Heart left ventricle (tissue), 16 donors: ENCODE measurements around the gene TMOD4. TPM values are rescaled to one million over a fixed set of nuclear protein-coding genes. Genes with fewer than 3 reads are reported as not detected.

Source experiments
- ATAC-seq, 4 donors: fragments of 200-7000 bp; cut with Tn5 transposase; one replicate each; pipeline ENCODE4 v1.9.1; 2020 to 2022; ENCODE audit warnings: moderate library complexity in 4 of 4, mild to moderate bottlenecking in 3 of 4, moderate number of reproducible peaks in 1 of 4
- DNase-seq, 5 donors: peaks; one replicate each; pipeline ENCODE4 v3.0.0-alpha.2; 2020
- H3K27ac ChIP-seq, 12 donors: fragments of 200-600 bp; sonication (generic) in 4 of 12; one replicate each; pipeline versions ENCODE4 v1.5.0 to v1.8.0; 2016 to 2022; ENCODE audit warnings: mild to moderate bottlenecking in 2 of 12
- H3K27me3 ChIP-seq, 9 donors: fragments of 200-600 bp; sonication (generic) in 2 of 9; one replicate each; pipeline versions ENCODE4 v1.5.1 to v1.8.0; 2016 to 2022; ENCODE audit warnings: mild to moderate bottlenecking in 3 of 9
- H3K36me3 ChIP-seq, 9 donors: fragments of 200-600 bp; sonication (generic) in 2 of 9; one replicate each; pipeline versions ENCODE4 v1.5.0 to v1.8.0; 2018 to 2022; ENCODE audit warnings: mild to moderate bottlenecking in 2 of 9
- H3K4me1 ChIP-seq, 12 donors: fragments of 200-600 bp; sonication (generic) in 4 of 12; one replicate each; pipeline versions ENCODE4 v1.5.0 to v1.8.0; 2016 to 2022; ENCODE audit warnings: mild to moderate bottlenecking in 3 of 12
- H3K4me3 ChIP-seq, 12 donors: fragments of 200-600 bp; sonication (generic) in 4 of 12; one replicate each; pipeline versions ENCODE4 v1.5.0 to v1.8.0; 2017 to 2022; ENCODE audit warnings: mild to moderate bottlenecking in 9 of 12, moderate library complexity in 4 of 12
- H3K9me3 ChIP-seq, 12 donors: fragments of 200-600 bp; sonication (generic) in 4 of 12; one replicate each; pipeline versions ENCODE4 v1.5.0 to v1.8.0; 2016 to 2022; ENCODE audit warnings: mild to moderate bottlenecking in 1 of 12
- CTCF ChIP-seq, 12 donors: fragments of 200-600 bp; sonication (generic) in 4 of 12; IDR thresholded peaks; one replicate each; pipeline versions ENCODE4 v1.5.0 to v1.8.0; 2018 to 2022; ENCODE audit warnings: antibody characterized with exemption in 12 of 12, mild to moderate bottlenecking in 5 of 12
- POLR2A ChIP-seq, 2 donors: fragments of 450-650 bp; IDR thresholded peaks; one replicate each; pipeline ENCODE4 v1.6.1; 2017; ENCODE audit warnings: antibody characterized with exemption in 2 of 2, mild to moderate bottlenecking in 2 of 2, moderate library complexity in 2 of 2
- WGBS, 4 donors: extraction: QIAGEN DNeasy Blood & Tissue Kit in 2 of 4; methylation state at CpG; one replicate each; pipeline versions ENCODE4 v1.1.5 to v1.1.7; 2013 to 2018; 5-methylcytosine and 5-hydroxymethylcytosine counted together
- intact Hi-C, 10 donors: fragments of 100-400 bp; cut with DNase I; formaldehyde crosslinking; loops; one replicate each; pipeline versions ENCODE4 v1.11.1 to v1.14.2; 2022
- polyA plus RNA-seq, 2 donors: library from polyadenylated mRNA; stranded (reverse); fragments of 200-250 nt; gene quantifications; one replicate each; pipeline ENCODE4 v1.2.3, GENCODE V29; 2013
- total RNA-seq, 9 donors: library from RNA; depleted of rRNA in 2 of 9; stranded (reverse); fragments of >200 nt in 2 of 9; fragmentation: NEBNext Ultra II Directional in 3 of 9; extraction: Animal tissue kit (Norgen Biotek cat#: 25700) in 3 of 9; gene quantifications; one replicate each; pipeline versions ENCODE4 v1.1.0 to v1.2.4, GENCODE V29; 2016 to 2023
- donor health status: ischemic (EF 13 %, LVEDD 7.1; RV severe dilation, severe dysfunction).
- donor health status: healthy with polysubstance abuse.
- donor health status: DM: no; HTN: yes; CAD: no.
- donor health status: DM: no; HTN: no; CAD: no.
- donor health status: ischemic (EF 25% LVEDD 6.9; RV normal size, moderate dysfunction).
- donor health status: ischemic (EF 25% LVEDD 5.7; RV mildly dilated, moderate dysfunction).
- donor health status: healthy.
- donor health status: DM: yes; HTN: yes; CAD: no.
- donor health status: ischemic (EF 35%, LVEDD 5.7; RV mildly dilated, moderate dysfunction).
- donor health status: nonischemic (EF 11% LVEDD 7.7; RV severe dilation, severe dysfunction).
- donor health status: DM: yes; HTN: yes; CAD: no.
- donor health status: PGD.
- donor health status: ischemic (EF 29% LVEDD 5.4; RV normal size, mild dysfunction).
- donor health status: nonischemic (EF 23%, LVEDD 6.1; RV moderate dilation, normal function).

Gene TMOD4
- total and polyA plus RNA-seq, 11 donors: 0.37 to 0.61 (median 0.50) TPM; not detected in 8

DNA sequence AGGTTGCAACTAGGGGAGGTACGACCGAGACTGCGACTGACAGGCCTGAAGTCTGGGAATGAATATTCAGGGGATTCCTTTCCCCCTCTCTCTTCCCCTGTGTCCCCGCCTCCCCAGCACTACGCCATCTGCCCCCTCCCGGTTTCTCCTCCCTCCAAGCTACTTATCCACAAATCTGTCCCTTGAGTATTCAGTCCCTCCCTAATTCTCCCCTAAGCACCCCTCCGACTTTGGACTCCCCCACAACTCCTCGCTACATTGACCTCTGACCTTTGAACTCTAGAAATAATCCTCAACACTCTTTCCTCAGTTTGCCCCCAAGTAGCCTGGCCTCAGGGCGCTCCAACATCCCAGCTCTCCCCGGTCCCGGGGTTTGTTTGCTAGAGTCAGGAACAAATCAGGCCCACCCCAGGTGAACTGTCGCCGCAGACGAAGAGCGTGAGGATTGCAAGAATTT lies 10.5 kb downstream of the TMOD4 start:
- peaks cover 4 to 47% (median 27%) of the 10 kb centered on the region in 12 donors for H3K4me1 ChIP-seq
- intact Hi-C loops: loop anchor here in 1 of 10 donors (2.0 kb wide), 1 partner anchor 19 kb away; the partner anchor contains the start of gene SEMA6C
- H3K27me3 ChIP-seq: no peaks in the 10 kb centered on the region
- peaks cover 0 to 66% (median 48%) of the 10 kb centered on the region in 9 donors for H3K36me3 ChIP-seq
- no peaks in the 10 kb centered on the region for H3K9me3 ChIP-seq
- peak overlapping the region; percentile 73 to 96 (median 93) for H3K27ac ChIP-seq
- WGBS, 4 donors: 1 to 8% (median 4%) methylated on average over 15 of the region's 15 CpGs
- peak; percentile 52 to 69 (median 61) for ATAC-seq
- no peak for TF ChIP-seq CTCF (IDR thresholded peaks at IDR 0.05)
- peak overlapping the region; percentile 58 to 91 (median 82) for H3K4me3 ChIP-seq
- DNase-seq: peak in 4 of 5 donors; percentile 58 to 71 (median 63)

DNA sequence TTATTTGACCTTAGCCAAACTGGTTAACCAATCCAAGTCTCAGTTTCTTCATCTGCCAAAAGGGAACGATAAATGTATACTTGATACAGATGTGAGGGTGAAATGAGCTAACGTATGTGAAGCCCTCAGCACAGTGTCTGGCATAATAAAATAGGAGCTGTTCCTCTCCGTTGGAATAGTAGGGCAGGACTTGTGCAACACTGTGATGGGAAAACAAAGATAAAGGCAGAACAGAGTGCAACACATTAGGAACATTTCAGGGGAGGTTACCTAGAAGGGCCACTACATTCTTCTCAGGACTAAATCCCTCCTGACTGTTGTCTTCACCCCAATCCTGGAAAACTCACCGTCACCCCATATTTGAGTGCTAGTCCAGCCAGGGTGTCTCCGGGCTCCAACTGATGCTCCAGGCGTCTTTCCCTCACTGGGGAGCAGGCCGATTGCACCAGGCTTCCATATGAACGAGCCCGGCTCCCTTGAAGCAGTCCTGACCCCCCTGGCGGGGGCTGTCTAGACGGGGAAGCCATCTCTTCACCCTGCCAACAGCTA lies 11.0 kb downstream of the TMOD4 start:
- no peaks in the 10 kb centered on the region for H3K9me3 ChIP-seq
- H3K27me3 ChIP-seq: no peaks in the 10 kb centered on the region
- WGBS, 4 donors: 15 to 27% (median 19%) methylated on average over 10 to 11 of the region's 11 CpGs
- peaks cover 0 to 66% (median 50%) of the 10 kb centered on the region in 9 donors for H3K36me3 ChIP-seq
- intact Hi-C loops: loop anchor here in 1 of 10 donors (2.0 kb wide), 1 partner anchor 18 kb away; the partner anchor contains the start of gene SEMA6C
- peak overlapping the region; percentile 58 to 91 (median 82) for H3K4me3 ChIP-seq
- DNase-seq: no peak
- ATAC-seq: peak; percentile 3 to 20 (median 15)
- H3K4me1 ChIP-seq: peaks cover 4 to 52% (median 27%) of the 10 kb centered on the region in 12 donors
- TF ChIP-seq POLR2A (IDR thresholded peaks at IDR 0.05): no peak
- TF ChIP-seq CTCF (IDR thresholded peaks at IDR 0.05): peak in 1 of 12 donors; percentile 6
- peak overlapping the region; percentile 73 to 96 (median 93) for H3K27ac ChIP-seq

GRCh38 chr1:151159373-151159772 lies 16.4 kb downstream of the TMOD4 start:
- no peak for TF ChIP-seq CTCF (IDR thresholded peaks at IDR 0.05)
- no peak for TF ChIP-seq POLR2A (IDR thresholded peaks at IDR 0.05)
- H3K27ac ChIP-seq: peak overlapping the region in 4 of 12 donors; percentile 6 to 94 (median 21)
- no peaks in the 10 kb centered on the region for H3K9me3 ChIP-seq
- no peaks in the 10 kb centered on the region for H3K27me3 ChIP-seq
- peak overlapping the region in 1 of 12 donors; percentile 71 for H3K4me3 ChIP-seq
- no peak for DNase-seq
- intact Hi-C loops: loop anchor here in 7 of 10 donors (5.0 to 10.0 kb wide), 6 partner anchors 37 to 935 kb away; no protein-coding TSS in a partner anchor
- peak in 1 of 4 donors; percentile 3 for ATAC-seq
- peaks cover 0 to 52% (median 12%) of the 10 kb centered on the region in 12 donors for H3K4me1 ChIP-seq
- H3K36me3 ChIP-seq: peaks cover 0 to 64% (median 47%) of the 10 kb centered on the region in 9 donors

- intact Hi-C loops: loop anchor here in 7 of 10 donors (5.0 to 10.0 kb wide), 6 partner anchors 36 to 934 kb away; no protein-coding TSS in a partner anchor
- Histone ChIP-seq H3K36me3 (peaks cover 0 to 64% (median 47%) of the 10 kb centered on the region in 9 donors), H3K27me3 (no peaks in the 10 kb centered on the region), H3K9me3 (no peaks in the 10 kb centered on the region), H3K4me3 (peak overlapping the region in 1 of 12 donors; percentile 71), H3K4me1 (peaks cover 0 to 49% (median 7%) of the 10 kb centered on the region in 12 donors), H3K27ac (peak overlapping the region in 4 of 12 donors; percentile 6 to 94 (median 21))
- 77 to 93% (median 81%) methylated on average over 13 to 22 of the region's 22 CpGs for WGBS, 4 donors
- ATAC-seq (peak in 1 of 4 donors; percentile 34), DNase-seq (no peak)
- TF ChIP-seq CTCF (IDR thresholded peaks at IDR 0.05): no peak
- TF ChIP-seq POLR2A (IDR thresholded peaks at IDR 0.05): no peak
These were observed 17.0 kb downstream of the TMOD4 start for GRCh38 chr1:151158751-151159251.
